GM11168 (cell line): ENCODE data around the gene DTWD2.
"Not testable (repeated sequence)": the region's sequence is repeated elsewhere in the genome, so short reads cannot be mapped to it uniquely, and the experiment has no call there.

Experiments
- in situ Hi-C: fragments of 300-500 bp; cut with MboI; formaldehyde crosslinking; loops from one replicate; pipeline ENCODE4 v1.12.0; 2022; ENCODE audit warnings: low sequenced_read_pairs; ENCODE audit not compliant: unreplicated experiment

The DTWD2 gene

GRCh38 chr5:118953652-118954005 lies 34.7 kb downstream of the DTWD2 start:
- in situ Hi-C loops, result loop anchor here (10.0 kb wide), 1 partner anchor 139 kb away; no protein-coding TSS in a partner anchor

- in situ Hi-C loops, result loop anchor here (10.0 kb wide), 1 partner anchor 138 kb away; no protein-coding TSS in a partner anchor
Measured at GRCh38 chr5:118952992-118953651, 35.2 kb downstream of the DTWD2 start.

GRCh38 chr5:118952306-118952705 lies 36.0 kb downstream of the DTWD2 start:
- in situ Hi-C loops, result loop anchor here (10.0 kb wide), 1 partner anchor 138 kb away; no protein-coding TSS in a partner anchor

GRCh38 chr5:118950354-118950753 lies 38.0 kb downstream of the DTWD2 start:
- in situ Hi-C loops, result loop anchor here (10.0 kb wide), 1 partner anchor 136 kb away; no protein-coding TSS in a partner anchor

- in situ Hi-C loops, result no loop called here
Measured at GRCh38 chr5:118946138-118946800, 42.1 kb downstream of the DTWD2 start.

- in situ Hi-C loops, result no loop called here
Measured at GRCh38 chr5:118937393-118938061, 50.8 kb downstream of the DTWD2 start.

GRCh38 chr5:118933703-118934102 lies 54.6 kb downstream of the DTWD2 start:
- in situ Hi-C loops, result no loop called here

GRCh38 chr5:118931564-118931963 lies 56.8 kb downstream of the DTWD2 start:
- in situ Hi-C loops, result no loop called here

GRCh38 chr5:118924006-118924389 lies 64.3 kb downstream of the DTWD2 start:
- in situ Hi-C loops, result no loop called here

GRCh38 chr5:118923295-118924005 lies 64.9 kb downstream of the DTWD2 start:
- in situ Hi-C loops, result no loop called here

GRCh38 chr5:118921866-118922265 lies 66.5 kb downstream of the DTWD2 start:
- in situ Hi-C loops, result no loop called here

GRCh38 chr5:118919016-118919415 lies 69.3 kb downstream of the DTWD2 start:
- in situ Hi-C loops, result no loop called here

- in situ Hi-C loops, result no loop called here
Measured at GRCh38 chr5:118918232-118918631, 70.1 kb downstream of the DTWD2 start.

- in situ Hi-C loops, result not testable (repeated sequence)
Measured at GRCh38 chr5:118907536-118907935, 80.8 kb downstream of the DTWD2 start.

- in situ Hi-C loops, result no loop called here
Measured at GRCh38 chr5:118906947-118907346, 81.4 kb downstream of the DTWD2 start.

- in situ Hi-C loops, result no loop called here
Measured at GRCh38 chr5:118905196-118905595, 83.2 kb downstream of the DTWD2 start.

GRCh38 chr5:118902656-118903438 lies 85.5 kb downstream of the DTWD2 start:
- in situ Hi-C loops, result no loop called here

- in situ Hi-C loops, result no loop called here
Measured at GRCh38 chr5:118894709-118895108, 93.6 kb downstream of the DTWD2 start.

- in situ Hi-C loops, result no loop called here
Measured at GRCh38 chr5:118891252-118891651, 97.1 kb downstream of the DTWD2 start.

- in situ Hi-C loops, result no loop called here
Measured at GRCh38 chr5:118889165-118889564, 99.2 kb downstream of the DTWD2 start.
